Measurements from ENCODE around the gene SLC30A2.
A peak's percentile ranks its signal among the peaks of the same experiment; 100 is the strongest.

SLC30A2 gene

GRCh38 chr1:26012864-26013263 is 33.1 kb downstream of the SLC30A2 start:
- no peak for TF ChIP-seq CTCF (IDR thresholded peaks at IDR 0.05; ENCODE audit: low read depth, low read length, missing control alignments)
- DNase-seq (ENCODE audit: extremely low read depth, low read depth): no peak
- H3K4me3 ChIP-seq (replicated peaks; ENCODE audit: low read depth, low read length): no peak overlapping the region

GRCh38 chr1:26010825-26011224 is 35.1 kb downstream of the SLC30A2 start:
- H3K4me3 ChIP-seq (replicated peaks; ENCODE audit: low read depth, low read length): no peak overlapping the region
- no peak for DNase-seq (ENCODE audit: extremely low read depth, low read depth)
- no peak for TF ChIP-seq CTCF (IDR thresholded peaks at IDR 0.05; ENCODE audit: low read depth, low read length, missing control alignments)

GRCh38 chr1:26009796-26010447 is 36.0 kb downstream of the SLC30A2 start:
- no peak for DNase-seq (ENCODE audit: extremely low read depth, low read depth)
- no peak overlapping the region for H3K4me3 ChIP-seq (replicated peaks; ENCODE audit: low read depth, low read length)
- TF ChIP-seq CTCF (IDR thresholded peaks at IDR 0.05; ENCODE audit: low read depth, low read length, missing control alignments): peak; percentile 36

GRCh38 chr1:26006710-26007109 is 39.2 kb downstream of the SLC30A2 start:
- no peak for DNase-seq (ENCODE audit: extremely low read depth, low read depth)
- H3K4me3 ChIP-seq (replicated peaks; ENCODE audit: low read depth, low read length): no peak overlapping the region
- TF ChIP-seq CTCF (IDR thresholded peaks at IDR 0.05; ENCODE audit: low read depth, low read length, missing control alignments): no peak

- no peak overlapping the region for H3K4me3 ChIP-seq (replicated peaks; ENCODE audit: low read depth, low read length)
- DNase-seq (ENCODE audit: extremely low read depth, low read depth): no peak
- TF ChIP-seq CTCF (IDR thresholded peaks at IDR 0.05; ENCODE audit: low read depth, low read length, missing control alignments): no peak
Observed at GRCh38 chr1:26005434-26006105, 40.3 kb downstream of the SLC30A2 start.

GRCh38 chr1:26003756-26004155 is 42.2 kb downstream of the SLC30A2 start:
- H3K4me3 ChIP-seq (replicated peaks; ENCODE audit: low read depth, low read length): no peak overlapping the region
- DNase-seq (ENCODE audit: extremely low read depth, low read depth): no peak
- no peak for TF ChIP-seq CTCF (IDR thresholded peaks at IDR 0.05; ENCODE audit: low read depth, low read length, missing control alignments)
